Measurements from ENCODE around the gene TBC1D14. TPM values are rescaled to one million over a fixed set of nuclear protein-coding genes. Genes with fewer than 3 reads are reported as not detected.

The TBC1D14 gene
- total and polyA plus RNA-seq, 9 of the 15 experiments (the other 6 are each of a cell fraction or from before 2014, with no cell fraction given) = 2.1 to 59.6 (median 44.8) TPM

- TF ChIP-seq MGA (IDR thresholded peaks at IDR 0.05) (peak; percentile 96), SMARCC2 (IDR thresholded peaks at IDR 0.05; ENCODE audit: low read depth) (0 out of 2 replicates have a peak, but pooled peaks have one; percentile 52), PTTG1 (tag; IDR thresholded peaks at IDR 0.05; ENCODE audit: low read depth) (peak; percentile 63; the same call in 1 of the 2 replicates), ETS2 (tag; IDR thresholded peaks at IDR 0.05; ENCODE audit: borderline replicate concordance, poor library complexity, severe bottlenecking) (no peak), USF1 (CRISPR knock-in tag; IDR thresholded peaks at IDR 0.05) (peak; percentile 59; the same call in 1 of the 2 replicates), KLF6 (CRISPR knock-in tag; IDR thresholded peaks at IDR 0.05; ENCODE audit: borderline replicate concordance) (0 out of 2 replicates have a peak, but pooled peaks have one; percentile 23), GATAD2B (IDR thresholded peaks at IDR 0.05; ENCODE audit: borderline replicate concordance) (0 out of 2 replicates have a peak, but pooled peaks have one; percentile 63), ZNF740 (CRISPR knock-in tag; IDR thresholded peaks at IDR 0.05) (no peak), ZNF740 (tag; IDR thresholded peaks at IDR 0.05) (peak in 1 of 2 experiments; percentile 53; a peak in 1 of 4 replicates), FOXK2 (conservative IDR thresholded peaks at IDR 0.05 in 1 of 2, IDR thresholded peaks at IDR 0.05 in 1 of 2; ENCODE audit: low read depth in 2 of 2) (peak in 1 of 2 experiments; percentile 20; a peak in 1 of 4 replicates), SUPT5H (IDR thresholded peaks at IDR 0.05) (no peak), ZNF584 (CRISPR knock-in tag; IDR thresholded peaks at IDR 0.05; ENCODE audit: low read depth) (peak; percentile 56), CXXC5 (CRISPR knock-in tag; IDR thresholded peaks at IDR 0.05) (peak; percentile 70), ZNF507 (tag; conservative IDR thresholded peaks at IDR 0.05) (no peak)
These were observed 16.1 kb upstream of the TBC1D14 start (continued) for GRCh38 chr4:6893449-6894085.

All from K562 (cell line).